Mesendoderm (in vitro differentiated cells): ENCODE results near the gene THRAP3.
A peak's percentile ranks its signal among the peaks of the same experiment; 100 is the strongest.
"Not testable (repeated sequence)": the region's sequence is repeated elsewhere in the genome, so short reads cannot be mapped to it uniquely, and the experiment has no call there.

ENCODE experiments used
- DNase-seq: peaks from one replicate; pipeline ENCODE4 v3.0.0; 2013
- H2AK5ac ChIP-seq: 2 replicates; pipeline ENCODE4 v1.6.1; 2013; ENCODE audit warnings: low read length, inconsistent platforms
- H2BK120ac ChIP-seq: 2 replicates; pipeline ENCODE4 v1.6.1; 2013; ENCODE audit warnings: low read depth, mild to moderate bottlenecking, low read length, moderate library complexity, mixed read lengths
- H2BK15ac ChIP-seq: replicated peaks from 2 replicates; pipeline ENCODE4 v1.6.1; 2013; ENCODE audit warnings: low read depth, mild to moderate bottlenecking, moderate library complexity
- H2BK5ac ChIP-seq: 2 replicates; pipeline ENCODE4 v1.6.1; 2013; ENCODE audit warnings: low read length, inconsistent platforms
- H3K18ac ChIP-seq: 2 replicates; pipeline ENCODE4 v1.6.1; 2013; ENCODE audit warnings: mild to moderate bottlenecking, low read length, mixed read lengths
- H3K23ac ChIP-seq: one replicate; pipeline ENCODE4 v1.6.1; 2013; ENCODE audit warnings: low read length
- H3K27ac ChIP-seq: 2 replicates; pipeline ENCODE4 v1.5.1; 2013; ENCODE audit warnings: low read depth, mild to moderate bottlenecking, inconsistent platforms, low read length, moderate library complexity
- H3K27me3 ChIP-seq: 2 replicates; pipeline ENCODE4 v1.6.1; 2013; ENCODE audit warnings: low read length, control low read depth, mild to moderate bottlenecking, inconsistent platforms; ENCODE audit not compliant: insufficient read depth, poor library complexity
- H3K36me3 ChIP-seq: 2 replicates; pipeline ENCODE4 v1.6.1; 2013; ENCODE audit warnings: low read length, inconsistent platforms; ENCODE audit not compliant: control insufficient read depth, insufficient read depth
- H3K4ac ChIP-seq: one replicate; pipeline ENCODE4 v1.6.1; 2013; ENCODE audit warnings: low read depth, mild to moderate bottlenecking, low read length, moderate library complexity
- H3K4me1 ChIP-seq: 2 replicates; pipeline ENCODE4 v1.6.1; 2013; ENCODE audit warnings: low read depth, low read length, inconsistent platforms; ENCODE audit not compliant: control insufficient read depth
- H3K4me2 ChIP-seq: 2 replicates; pipeline ENCODE4 v1.6.1; 2013; ENCODE audit warnings: low read length
- H3K4me3 ChIP-seq: 2 replicates; pipeline ENCODE4 v1.5.1; 2013; ENCODE audit warnings: mild to moderate bottlenecking, low read length
- H3K56ac ChIP-seq: one replicate; pipeline ENCODE4 v1.6.1; 2013; ENCODE audit warnings: low read length
- H3K79me1 ChIP-seq: 2 replicates; pipeline ENCODE4 v1.6.1; 2013; ENCODE audit warnings: low read length, inconsistent platforms
- H3K79me2 ChIP-seq: 2 replicates; pipeline ENCODE4 v1.6.1; 2013; ENCODE audit warnings: mild to moderate bottlenecking, low read length; ENCODE audit not compliant: control insufficient read depth, insufficient read depth
- H3K9ac ChIP-seq: 2 replicates; pipeline ENCODE4 v1.6.1; 2013; ENCODE audit warnings: low read length, inconsistent platforms
- H4K5ac ChIP-seq: one replicate; pipeline ENCODE4 v1.6.1; 2013; ENCODE audit warnings: low read length
- H4K8ac ChIP-seq: one replicate; pipeline ENCODE4 v1.6.1; 2013; ENCODE audit warnings: low read depth, mild to moderate bottlenecking, control low read depth, low read length, moderate library complexity
- WGBS: extraction: QIAGEN DNeasy Blood & Tissue Kit; methylation state at CpG from one replicate; pipeline ENCODE4 v1.1.7; 2013; ENCODE audit warnings: low lambda C conversion rate, missing lambda C conversion rate; ENCODE audit not compliant: insufficient coverage; ENCODE audit errors: extremely low coverage; 5-methylcytosine and 5-hydroxymethylcytosine counted together

Gene THRAP3

DNA sequence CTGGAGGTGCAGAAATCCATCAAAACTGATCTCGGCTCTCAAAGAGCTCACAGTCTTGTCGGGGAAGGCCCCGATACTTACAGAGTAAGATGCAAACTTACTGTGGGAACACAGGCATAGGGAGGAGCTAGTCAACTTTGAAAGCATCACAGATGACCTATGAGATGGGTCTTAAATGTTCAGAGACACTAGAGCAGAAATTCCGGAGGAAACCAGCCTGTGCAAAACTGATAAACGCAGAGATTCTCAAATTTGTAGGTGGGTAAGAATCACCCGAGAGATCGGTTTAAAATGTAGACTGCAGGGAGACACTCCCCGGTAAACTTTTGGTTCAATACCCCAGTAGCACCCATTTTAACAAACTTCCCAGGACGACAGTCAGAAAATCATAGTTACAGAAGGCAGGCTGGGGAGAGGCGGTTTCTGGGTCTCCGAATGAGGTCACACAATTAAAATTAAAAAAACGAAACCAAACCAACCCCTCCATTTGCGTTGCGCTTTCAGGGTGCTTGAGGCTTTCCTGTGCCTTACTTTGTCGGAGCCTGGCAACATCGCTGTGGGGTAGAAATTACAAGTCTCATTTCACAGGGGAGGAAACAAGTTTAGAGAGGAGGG, 755 bp upstream of the THRAP3 start:
- Histone ChIP-seq H4K8ac (peak overlapping the region; percentile 95), H2AK5ac (no peak overlapping the region), H3K4ac (no peak overlapping the region), H3K79me2 (peaks cover 39% of the 10 kb centered on the region), H3K27ac (peak overlapping the region; percentile 91), H3K36me3 (peaks cover 2% of the 10 kb centered on the region), H3K23ac (peak overlapping the region; percentile 95), H3K4me1 (peaks cover 3% of the 10 kb centered on the region), H2BK5ac (peak overlapping the region; percentile 85), H4K5ac (peak overlapping the region; percentile 81), H3K79me1 (no peaks in the 10 kb centered on the region), H3K9ac (peak overlapping the region; percentile 98), H3K56ac (peak overlapping the region; percentile 100), H3K27me3 (no peaks in the 10 kb centered on the region), H3K4me2 (peak overlapping the region; percentile 99), H3K4me3 (peak overlapping the region; percentile 80), H2BK120ac (no peak overlapping the region), H3K18ac (no peak overlapping the region), H2BK15ac (no peak overlapping the region)
- DNase-seq = peak; percentile 54
- WGBS = no CpG with 5 or more reads among the region's 16 CpGs

DNA sequence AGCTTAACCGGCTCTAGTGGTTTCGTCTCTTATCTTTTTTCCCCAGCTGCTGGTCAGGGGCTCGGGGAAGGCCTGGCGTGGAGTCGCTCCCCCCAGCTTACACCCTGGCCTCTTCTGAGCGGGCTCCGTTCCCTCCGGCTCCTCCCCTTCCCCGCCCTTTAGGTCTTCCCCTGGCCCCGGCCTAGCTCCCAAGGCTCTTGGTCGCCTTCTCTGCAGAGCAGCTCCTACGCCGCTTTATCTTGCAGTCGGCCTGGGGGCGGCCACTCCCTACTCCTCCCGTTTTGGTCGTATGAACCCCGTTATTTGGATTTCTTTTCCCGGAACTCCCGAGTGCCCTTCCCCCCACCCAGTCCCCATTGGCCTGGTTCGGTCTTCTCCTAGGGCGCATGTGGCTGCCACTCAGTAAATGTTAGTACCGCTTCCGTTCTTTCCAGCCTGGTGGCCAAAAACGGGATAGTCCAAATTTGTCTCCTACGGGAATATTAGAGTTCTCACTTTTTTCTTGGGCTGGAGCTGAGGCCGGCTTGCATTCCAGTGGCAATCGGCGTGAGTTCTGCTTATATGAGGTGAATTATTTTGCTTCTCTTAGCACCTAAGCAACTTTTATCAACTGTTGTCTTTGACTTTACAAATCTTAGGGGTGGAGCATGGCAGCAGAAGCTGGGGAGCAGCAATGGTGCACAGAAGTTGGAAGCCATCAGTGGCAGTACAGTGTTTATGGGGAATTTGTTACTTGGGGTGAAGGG, 467 bp downstream of the THRAP3 start:
- peak overlapping the region; percentile 57 for H2BK5ac ChIP-seq
- no peaks in the 10 kb centered on the region for H3K27me3 ChIP-seq
- H4K8ac ChIP-seq = no peak overlapping the region
- H3K4me3 ChIP-seq = peak overlapping the region; percentile 87
- H3K9ac ChIP-seq = peak overlapping the region; percentile 91
- peaks cover 3% of the 10 kb centered on the region for H3K4me1 ChIP-seq
- H3K23ac ChIP-seq = peak overlapping the region; percentile 3
- H3K79me2 ChIP-seq = peaks cover 46% of the 10 kb centered on the region
- H3K56ac ChIP-seq = peak overlapping the region; percentile 94
- no peak overlapping the region for H2BK15ac ChIP-seq
- peak overlapping the region; percentile 81 for H3K27ac ChIP-seq
- no peak overlapping the region for H4K5ac ChIP-seq
- H3K36me3 ChIP-seq = peaks cover 2% of the 10 kb centered on the region
- peak; percentile 95 for DNase-seq
- no CpG with 5 or more reads among the region's 29 CpGs for WGBS
- H3K18ac ChIP-seq = peak overlapping the region; percentile 41
- no peak overlapping the region for H2AK5ac ChIP-seq
- H3K4ac ChIP-seq = peak overlapping the region; percentile 26
- peak overlapping the region; percentile 73 for H3K4me2 ChIP-seq
- no peaks in the 10 kb centered on the region for H3K79me1 ChIP-seq
- H2BK120ac ChIP-seq = no peak overlapping the region

DNA sequence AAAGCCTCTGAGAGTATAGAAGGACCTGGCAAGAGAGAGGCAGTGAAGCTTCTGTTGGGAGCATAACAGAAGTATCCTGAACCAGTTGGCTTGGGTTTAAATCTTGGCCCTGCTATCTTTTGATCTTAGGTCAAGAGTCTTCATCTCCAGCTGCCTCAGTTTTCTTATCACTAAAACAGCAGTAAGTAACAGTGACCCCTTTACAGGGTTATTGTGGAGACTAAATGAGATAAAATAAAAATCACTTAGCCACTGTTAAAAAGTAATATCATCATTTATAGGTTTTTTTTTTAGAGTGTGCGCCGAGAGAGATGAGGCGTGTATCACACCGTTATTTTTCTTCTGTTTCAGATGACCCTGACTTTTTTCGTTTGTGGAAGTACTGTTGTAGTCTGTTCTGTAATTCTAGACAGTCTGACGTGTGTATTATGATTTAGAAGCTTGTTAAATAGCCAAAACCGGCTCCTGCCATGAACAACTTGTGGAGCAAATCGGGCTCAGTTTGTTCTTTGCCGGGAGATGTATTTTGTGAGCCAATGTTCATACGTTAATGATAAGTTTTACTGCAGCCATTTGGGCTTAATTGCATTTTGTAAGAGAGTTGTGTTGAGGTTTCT, 1.1 kb downstream of the THRAP3 start:
- Histone ChIP-seq H3K4me3 (peak overlapping the region; percentile 87), H3K27ac (no peak overlapping the region), H3K9ac (peak overlapping the region; percentile 91), H3K23ac (no peak overlapping the region), H2BK15ac (no peak overlapping the region), H2BK120ac (no peak overlapping the region), H2AK5ac (no peak overlapping the region), H4K5ac (no peak overlapping the region), H3K36me3 (peaks cover 2% of the 10 kb centered on the region), H3K4ac (peak overlapping the region; percentile 26), H3K27me3 (no peaks in the 10 kb centered on the region), H3K79me1 (no peaks in the 10 kb centered on the region), H3K56ac (peak overlapping the region; percentile 94), H3K4me2 (peak overlapping the region; percentile 73), H3K4me1 (peaks cover 3% of the 10 kb centered on the region), H2BK5ac (no peak overlapping the region), H3K18ac (no peak overlapping the region), H3K79me2 (peaks cover 50% of the 10 kb centered on the region), H4K8ac (no peak overlapping the region)
- DNase-seq = no peak
- WGBS = no CpG with 5 or more reads among the region's 10 CpGs

DNA sequence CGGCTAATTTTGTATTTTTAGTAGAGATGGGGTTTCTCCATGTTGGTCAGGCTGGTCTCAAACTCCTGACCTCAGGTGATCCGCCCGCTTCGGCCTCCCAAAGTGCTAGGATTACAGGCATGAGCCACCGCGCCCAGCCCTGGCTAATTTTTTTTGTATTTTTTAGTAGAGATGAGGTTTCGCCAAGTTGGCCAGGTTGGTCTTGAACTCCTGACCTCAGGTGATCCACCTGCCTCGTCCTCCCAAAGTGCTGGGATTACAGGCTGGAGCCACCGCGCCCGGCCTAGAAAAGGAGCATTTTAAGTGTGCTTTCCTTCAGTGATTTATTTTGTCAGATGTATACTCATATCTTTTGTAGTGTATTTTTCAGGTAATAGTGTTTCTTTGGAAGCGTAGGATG, 6.0 kb downstream of the THRAP3 start:
- H2BK15ac ChIP-seq, H2BK120ac ChIP-seq, H2AK5ac ChIP-seq, H3K27ac ChIP-seq, H3K4me3 ChIP-seq, H3K79me1 ChIP-seq, H3K56ac ChIP-seq, H3K4me2 ChIP-seq, H4K5ac ChIP-seq, H4K8ac ChIP-seq, H3K36me3 ChIP-seq, H3K9ac ChIP-seq, H3K18ac ChIP-seq, H3K23ac ChIP-seq, H3K27me3 ChIP-seq, DNase-seq, H3K4ac ChIP-seq, H3K4me1 ChIP-seq, H2BK5ac ChIP-seq: not testable (repeated sequence)
- H3K79me2 ChIP-seq = peaks cover 84% of the 10 kb centered on the region
- no CpG with 5 or more reads among the region's 12 CpGs for WGBS

DNA sequence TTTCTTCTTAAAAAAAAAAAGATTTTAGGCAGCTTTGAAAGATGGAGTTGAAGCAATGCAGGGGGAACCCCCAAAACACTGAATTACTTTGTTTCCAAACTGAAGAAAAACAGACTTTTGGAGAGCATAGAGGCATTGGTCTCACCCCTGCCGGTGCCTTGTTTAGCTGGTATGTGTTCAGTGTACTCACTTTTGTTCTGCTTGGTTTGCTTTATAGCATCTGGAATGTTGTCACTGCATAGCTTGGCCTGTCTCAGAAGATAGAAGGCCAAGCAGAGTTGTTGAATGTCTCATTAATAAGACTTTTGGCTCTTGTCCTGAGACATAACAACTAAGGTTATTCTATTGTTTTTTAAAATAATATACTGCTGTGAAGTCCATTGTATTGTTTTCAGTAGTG, 6.9 kb downstream of the THRAP3 start:
- Histone ChIP-seq H3K18ac (no peak overlapping the region), H3K27ac (no peak overlapping the region), H3K36me3 (peaks cover 2% of the 10 kb centered on the region), H3K4ac (no peak overlapping the region), H2BK120ac (no peak overlapping the region), H2AK5ac (no peak overlapping the region), H3K27me3 (no peaks in the 10 kb centered on the region), H3K79me2 (peaks cover 83% of the 10 kb centered on the region), H3K4me1 (no peaks in the 10 kb centered on the region), H3K79me1 (peaks cover 3% of the 10 kb centered on the region), H3K4me2 (no peak overlapping the region), H2BK15ac (no peak overlapping the region), H2BK5ac (no peak overlapping the region), H3K9ac (no peak overlapping the region), H4K8ac (no peak overlapping the region), H3K23ac (no peak overlapping the region), H3K4me3 (no peak overlapping the region), H3K56ac (no peak overlapping the region), H4K5ac (no peak overlapping the region)
- DNase-seq = no peak
- no CpG with 5 or more reads among the region's 1 CpG for WGBS
